Right ventricle myocardium superior (tissue), 1 donor: ENCODE measurements around the gene HOTAIR. TPM values are rescaled to one million over a fixed set of nuclear protein-coding genes. Genes with fewer than 3 reads are reported as not detected.

Experiments used
- ATAC-seq: fragments of 200-7000 bp; cut with Tn5 transposase; one replicate; pipeline ENCODE4 v1.9.1; 2020; ENCODE audit warnings: mild to moderate bottlenecking; ENCODE audit not compliant: poor library complexity
- DNase-seq: peaks from one replicate; pipeline ENCODE4 v3.0.0-alpha.2; 2020
- intact Hi-C: fragments of 100-400 bp; cut with DNase I; formaldehyde crosslinking; loops from one replicate; pipeline ENCODE4 v1.11.2; 2022
- total RNA-seq: library from RNA; stranded (reverse); fragmentation: NEBNext Ultra II Directional; extraction: Animal tissue kit (Norgen Biotek cat#: 25700); gene quantifications from one replicate; pipeline ENCODE4 v1.2.1, GENCODE V29; 2021
- donor health status: DM: no; HTN: yes; CAD: no; lungs with severe emphysema.

Gene HOTAIR
- total RNA-seq, 1 donor from 2014 or later: not detected

DNA sequence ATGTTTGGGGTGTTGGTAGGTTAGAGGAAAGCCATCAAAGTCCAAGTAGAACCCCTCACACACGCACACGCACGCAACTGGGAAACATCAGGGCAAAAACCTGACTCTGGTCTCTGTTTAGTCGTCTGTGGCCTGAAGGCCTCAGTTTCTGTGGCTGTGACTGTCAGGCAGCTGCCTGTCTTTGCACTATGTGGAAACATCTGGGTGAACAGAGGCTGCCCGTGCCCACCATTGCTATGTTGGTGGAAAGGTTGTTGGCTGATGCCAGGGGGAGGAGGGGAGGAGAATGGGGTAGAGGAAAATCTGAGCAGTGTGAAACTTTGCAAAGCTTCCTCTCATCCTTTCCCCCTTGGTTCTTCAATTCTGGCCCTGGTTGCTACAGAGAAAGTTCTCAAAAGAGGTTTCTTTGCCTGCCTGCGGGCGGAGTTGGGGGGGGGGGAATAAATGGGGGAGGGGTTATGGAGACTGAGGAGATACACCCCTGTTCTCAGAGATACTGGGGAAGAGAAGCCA, 17.7 kb upstream of the HOTAIR start:
- no peak for ATAC-seq
- intact Hi-C loops: no loop called here
- no peak for DNase-seq

DNA sequence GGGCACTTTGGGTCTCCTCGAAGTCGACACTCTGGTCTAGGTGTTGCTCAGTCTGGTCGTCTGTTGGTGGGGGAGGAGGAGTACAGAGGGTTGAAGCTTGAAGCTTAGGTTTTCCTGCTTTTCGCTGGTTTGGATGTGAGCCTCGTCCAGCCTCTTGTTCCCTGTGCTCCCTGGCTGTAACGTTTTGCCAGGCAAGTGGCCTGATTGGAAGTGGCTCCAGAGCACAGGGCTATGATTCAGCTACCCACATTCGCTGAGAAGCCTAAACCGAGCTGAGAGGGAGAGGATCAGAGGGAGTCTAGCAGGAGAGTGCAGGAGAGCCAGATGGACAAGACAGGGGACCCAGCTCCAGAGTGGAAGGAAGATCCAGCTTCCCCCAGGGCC, 16.3 kb upstream of the HOTAIR start:
- intact Hi-C loops: no loop called here
- no peak for ATAC-seq

DNA sequence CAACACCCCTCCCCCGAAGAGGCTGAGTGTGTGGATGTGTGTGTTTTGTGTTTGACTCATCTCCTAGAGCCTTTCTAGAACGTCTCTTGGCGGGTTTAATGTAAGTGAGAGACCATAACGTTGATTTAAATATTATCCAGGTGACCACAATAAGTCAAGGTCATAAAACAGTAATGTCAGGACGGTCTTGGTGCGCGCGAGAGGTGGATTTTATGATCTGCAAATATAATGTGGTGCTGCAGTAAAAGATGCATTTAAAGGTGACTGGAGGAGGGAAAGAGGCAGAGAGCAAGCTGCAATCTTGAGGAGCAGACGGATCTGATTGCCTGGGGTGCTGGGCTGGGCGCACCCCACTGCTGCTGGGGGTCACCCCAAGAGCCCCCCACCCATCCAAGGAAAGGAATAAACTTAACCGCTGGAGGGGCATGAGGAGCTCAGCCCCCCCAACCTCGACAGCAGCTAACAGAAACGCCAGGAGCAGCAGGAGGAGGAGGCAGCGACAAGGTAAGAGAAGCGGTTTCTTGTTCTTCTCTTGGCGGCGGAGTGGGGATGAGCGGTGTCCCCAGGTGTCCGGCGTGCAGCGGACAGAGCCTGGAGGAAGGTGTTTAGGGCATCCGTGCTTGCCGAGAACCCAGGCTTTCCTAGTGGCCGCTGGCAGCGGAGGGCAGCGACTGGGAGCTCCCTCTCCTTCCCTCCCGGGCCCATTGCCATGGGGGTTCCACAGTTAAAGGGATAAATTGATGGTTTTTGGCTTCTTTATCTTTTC, 15.7 kb upstream of the HOTAIR start:
- DNase-seq: no peak
- no peak for ATAC-seq
- intact Hi-C loops: no loop called here

More for the DNA sequence above, 16.3 kb upstream of the HOTAIR start:
- DNase-seq: no peak

DNA sequence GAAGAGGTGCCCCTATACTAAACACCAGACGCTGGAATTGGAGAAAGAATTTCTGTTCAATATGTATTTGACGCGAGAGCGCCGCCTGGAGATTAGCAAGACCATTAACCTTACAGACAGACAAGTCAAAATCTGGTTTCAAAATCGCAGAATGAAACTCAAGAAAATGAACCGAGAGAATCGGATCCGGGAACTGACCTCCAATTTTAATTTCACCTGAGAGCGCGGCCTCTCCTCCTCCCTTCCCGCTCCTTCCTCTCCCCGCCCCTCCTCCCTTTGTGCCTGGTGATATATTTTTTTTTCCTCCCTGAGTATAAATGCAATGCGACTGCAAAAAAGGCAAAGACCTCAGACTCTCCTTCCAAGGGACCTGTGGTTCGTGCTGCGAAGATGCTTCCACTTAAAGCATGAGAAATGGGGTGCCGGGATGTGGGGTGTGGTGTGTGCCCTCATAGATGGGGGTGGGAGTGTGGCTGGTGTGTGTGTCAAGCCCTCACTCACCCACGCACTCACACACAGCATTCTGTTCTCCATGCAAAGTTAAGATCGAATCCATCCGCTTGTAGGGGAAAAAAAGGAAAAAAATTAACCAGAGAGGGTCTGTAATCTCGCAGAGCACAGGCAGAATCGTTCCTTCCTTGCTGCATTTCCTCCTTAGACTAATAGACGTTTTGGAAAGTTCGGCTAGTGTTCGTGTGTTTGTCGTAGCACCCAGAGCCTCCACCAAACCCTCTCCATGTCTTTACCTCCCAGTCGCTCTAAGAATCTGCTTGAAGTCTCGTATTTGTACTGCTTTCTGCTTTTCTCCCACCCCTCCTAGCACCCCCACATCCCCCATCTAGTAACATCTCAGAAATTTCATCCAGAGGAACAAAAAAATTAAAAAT, 14.7 kb upstream of the HOTAIR start:
- intact Hi-C loops: no loop called here

DNA sequence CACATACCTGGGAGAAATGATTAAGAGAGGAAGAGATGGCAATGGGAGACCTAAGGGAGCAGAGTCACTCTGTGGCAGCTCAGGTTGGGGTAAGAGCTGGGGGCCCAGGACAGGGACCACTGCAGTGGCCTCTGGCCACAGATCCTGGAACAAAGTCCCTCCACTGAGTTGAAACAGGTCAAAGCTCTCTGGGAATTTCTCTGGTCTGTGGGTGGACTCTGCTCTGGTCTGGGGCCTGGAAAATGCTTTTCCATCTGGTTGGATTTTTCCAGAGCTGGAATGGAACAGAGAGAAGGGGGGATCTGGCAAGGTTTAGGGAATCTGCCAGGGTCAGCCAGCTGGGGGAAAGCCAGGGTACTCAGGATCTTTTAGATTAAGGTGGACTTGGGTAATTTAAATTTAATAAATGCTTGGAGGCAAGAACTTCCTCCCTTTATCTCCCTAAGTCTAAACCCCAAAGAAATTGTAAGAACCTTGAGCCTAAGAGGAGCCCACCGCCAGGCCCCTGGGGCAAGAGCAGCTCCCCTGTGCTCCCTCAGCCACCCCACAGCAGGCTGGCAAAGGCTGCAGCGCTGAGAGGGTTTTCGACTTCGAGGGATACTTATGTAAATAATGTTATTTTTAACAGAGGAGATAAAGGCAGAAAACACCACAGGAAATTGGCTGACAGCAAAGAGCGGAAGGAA, 13.9 kb upstream of the HOTAIR start:
- DNase-seq: no peak
- intact Hi-C loops: no loop called here
- ATAC-seq: no peak

More for the DNA sequence above, 14.7 kb upstream of the HOTAIR start:
- DNase-seq: no peak
- no peak for ATAC-seq

DNA sequence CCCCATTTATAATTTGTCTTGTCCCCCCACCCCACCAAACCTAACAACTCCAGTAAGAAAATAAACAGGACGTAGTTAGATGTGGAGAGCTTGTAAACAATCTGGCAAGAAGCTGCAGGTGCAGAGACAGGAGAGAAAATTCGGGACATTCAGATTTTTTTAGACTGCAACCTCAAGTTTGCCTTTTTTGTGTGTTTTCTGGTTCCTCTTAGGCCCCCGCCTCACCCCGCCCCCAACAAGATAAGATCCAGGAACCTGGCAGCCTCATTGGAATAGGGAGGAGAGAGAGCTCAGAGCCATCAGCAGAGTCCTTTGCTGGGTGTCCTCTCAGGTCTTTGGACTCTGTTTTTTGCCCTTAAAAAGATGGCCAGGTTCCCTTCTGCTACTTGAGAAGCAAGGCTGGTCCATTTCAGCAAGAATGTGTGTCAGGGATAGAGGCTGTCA, 13.1 kb upstream of the HOTAIR start:
- intact Hi-C loops: no loop called here
- no peak for ATAC-seq
- DNase-seq: no peak

DNA sequence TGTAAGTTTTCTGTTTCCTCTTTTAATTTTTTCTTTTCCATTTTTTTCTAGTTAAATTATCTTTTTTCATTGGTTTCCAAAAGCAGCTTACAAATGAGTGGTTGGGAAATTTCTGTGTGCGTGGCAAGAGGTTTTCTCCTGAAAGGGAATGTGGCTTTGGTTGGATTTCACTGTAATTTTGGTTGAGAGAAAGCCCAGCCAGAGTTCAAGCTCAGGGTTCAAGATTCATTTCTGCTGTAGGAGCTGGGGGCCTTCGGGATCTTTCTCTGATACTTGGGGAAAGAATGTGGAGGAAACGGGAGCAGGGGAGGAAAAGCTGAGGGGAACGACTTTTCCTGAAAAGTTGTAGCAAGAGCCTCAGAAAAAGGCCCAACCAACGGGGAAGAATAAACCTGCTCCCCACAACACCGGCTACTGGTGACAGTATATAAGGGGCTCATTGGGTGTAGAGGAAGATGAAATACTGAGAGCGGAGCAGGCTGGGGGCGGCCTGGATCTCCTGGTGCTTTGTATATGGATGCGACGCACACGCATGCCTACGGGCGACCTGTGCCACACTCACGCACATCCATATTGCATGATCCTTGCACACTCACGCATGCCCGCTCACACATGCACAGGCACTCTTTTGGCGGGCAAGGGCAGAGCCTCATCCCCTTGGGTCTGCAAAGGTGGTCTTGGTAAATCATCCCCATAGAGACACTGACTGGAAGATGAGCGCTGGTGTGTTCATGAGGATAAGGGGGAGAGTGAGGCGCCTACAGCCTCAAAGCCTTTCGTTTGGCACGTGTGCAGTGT, 12.1 kb upstream of the HOTAIR start:
- intact Hi-C loops: no loop called here
- DNase-seq (no peak), ATAC-seq (no peak)

DNA sequence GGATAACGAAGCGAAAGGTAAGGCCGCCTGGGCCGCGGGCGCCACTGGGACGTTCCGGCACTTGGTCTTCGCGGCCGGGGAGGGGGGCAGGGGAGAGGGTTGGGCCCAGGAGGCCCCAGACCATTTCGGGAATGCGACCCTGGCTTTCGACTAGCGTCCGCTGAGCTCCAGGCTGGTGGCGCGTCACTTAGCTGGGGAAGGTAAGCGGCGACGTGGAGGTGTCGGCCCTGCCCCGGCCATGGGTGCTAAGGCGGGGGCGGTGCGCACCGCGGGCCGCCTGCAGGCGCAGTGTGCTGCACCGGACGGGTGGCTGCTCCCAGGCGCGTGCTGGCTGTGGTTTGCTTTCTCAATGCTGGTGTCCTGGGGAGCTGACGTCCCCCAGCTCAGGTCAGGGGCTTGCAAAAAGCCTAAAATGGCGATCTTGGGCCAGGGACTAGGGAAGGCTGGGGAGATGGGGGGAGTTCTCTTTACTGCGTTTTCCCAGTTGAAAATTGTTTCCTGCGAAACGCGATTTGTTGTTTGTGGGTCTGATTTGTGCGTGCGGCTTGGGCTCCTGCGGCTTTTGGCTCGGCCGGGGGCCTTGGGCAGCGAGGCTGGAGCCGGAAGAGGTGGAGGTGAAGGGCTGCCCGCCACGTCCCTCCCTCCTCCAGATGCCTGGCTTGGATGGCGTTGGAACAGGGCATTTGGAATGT, 11.4 kb upstream of the HOTAIR start:
- intact Hi-C loops: no loop called here
- ATAC-seq: no peak
- peak; percentile 31 for DNase-seq

DNA sequence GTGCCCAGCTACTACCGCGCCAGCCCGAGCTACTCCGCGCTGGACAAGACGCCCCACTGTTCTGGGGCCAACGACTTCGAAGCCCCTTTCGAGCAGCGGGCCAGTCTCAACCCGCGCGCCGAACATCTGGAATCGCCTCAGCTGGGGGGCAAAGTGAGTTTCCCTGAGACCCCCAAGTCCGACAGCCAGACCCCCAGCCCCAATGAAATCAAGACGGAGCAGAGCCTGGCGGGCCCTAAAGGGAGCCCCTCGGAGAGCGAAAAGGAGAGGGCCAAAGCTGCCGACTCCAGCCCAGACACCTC, 10.9 kb upstream of the HOTAIR start:
- ATAC-seq (no peak), DNase-seq (peak; percentile 26)
- intact Hi-C loops: no loop called here

DNA sequence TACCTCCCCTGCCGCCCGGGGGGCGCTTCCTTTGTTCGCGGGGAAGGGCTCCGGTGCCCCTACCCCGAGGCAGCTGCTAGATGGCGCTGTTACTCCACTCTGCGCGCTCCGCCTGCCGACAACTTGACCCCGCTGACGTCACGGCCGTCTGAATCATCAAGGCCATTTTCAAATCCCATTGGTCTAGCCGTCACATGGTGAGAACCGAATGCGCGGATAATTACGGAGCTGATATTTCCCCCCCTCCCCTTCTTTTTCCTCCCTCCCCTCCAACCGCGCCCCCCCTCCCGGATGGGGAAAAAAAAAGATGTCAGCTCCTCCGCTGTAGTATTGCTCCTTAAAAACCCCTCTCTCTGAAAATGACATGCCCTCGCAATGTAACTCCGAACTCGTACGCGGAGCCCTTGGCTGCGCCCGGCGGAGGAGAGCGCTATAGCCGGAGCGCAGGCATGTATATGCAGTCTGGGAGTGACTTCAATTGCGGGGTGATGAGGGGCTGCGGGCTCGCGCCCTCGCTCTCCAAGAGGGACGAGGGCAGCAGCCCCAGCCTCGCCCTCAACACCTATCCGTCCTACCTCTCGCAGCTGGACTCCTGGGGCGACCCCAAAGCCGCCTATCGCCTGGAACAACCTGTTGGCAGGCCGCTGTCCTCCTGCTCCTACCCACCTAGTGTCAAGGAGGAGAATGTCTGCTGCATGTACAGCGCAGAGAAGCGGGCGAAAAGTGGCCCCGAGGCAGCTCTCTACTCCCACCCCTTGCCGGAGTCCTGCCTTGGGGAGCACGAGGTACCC, 10.3 kb upstream of the HOTAIR start, which contains the start of gene HOXC10:
Gene HOXC10, plus strand, starts transcription at position 246 of the 791 bp plus-strand sequence. Its CDS starts 114 bp downstream, at position 360.
- ATAC-seq (peak; percentile 55), DNase-seq (peak; percentile 86)
- intact Hi-C loops: no loop called here

DNA sequence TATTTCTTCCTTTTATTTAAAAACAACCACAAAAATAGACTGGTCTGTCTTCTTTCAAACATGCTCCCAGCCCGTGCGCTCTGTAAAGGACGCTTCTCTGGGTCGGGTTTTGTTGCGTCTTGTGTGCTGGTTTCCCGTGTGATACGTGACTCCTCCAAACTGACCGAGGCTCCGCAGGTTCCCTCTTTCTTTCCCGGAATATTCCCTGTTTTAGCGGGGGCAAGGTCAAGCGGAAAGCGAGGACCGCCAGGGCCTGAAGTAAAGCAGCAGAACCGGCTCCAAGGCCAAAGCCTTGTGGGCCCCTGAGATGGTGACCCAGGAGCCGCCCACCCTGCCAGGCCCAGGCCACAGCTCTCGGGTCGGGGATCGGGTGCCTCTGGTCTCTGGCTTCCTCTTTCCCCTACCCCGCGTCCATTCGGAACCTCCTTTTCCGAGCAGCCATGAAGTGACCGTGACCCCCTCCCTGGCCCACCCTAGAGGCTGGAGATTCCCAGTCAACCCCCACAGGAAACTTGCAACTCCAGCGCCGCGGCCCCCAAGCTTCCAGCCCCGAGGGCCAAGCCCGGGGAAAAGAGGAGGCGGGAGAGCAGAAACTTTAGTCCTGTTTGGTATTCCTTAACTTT, 9.3 kb upstream of the HOTAIR start:
- intact Hi-C loops: no loop called here
- DNase-seq (no peak), ATAC-seq (no peak)

DNA sequence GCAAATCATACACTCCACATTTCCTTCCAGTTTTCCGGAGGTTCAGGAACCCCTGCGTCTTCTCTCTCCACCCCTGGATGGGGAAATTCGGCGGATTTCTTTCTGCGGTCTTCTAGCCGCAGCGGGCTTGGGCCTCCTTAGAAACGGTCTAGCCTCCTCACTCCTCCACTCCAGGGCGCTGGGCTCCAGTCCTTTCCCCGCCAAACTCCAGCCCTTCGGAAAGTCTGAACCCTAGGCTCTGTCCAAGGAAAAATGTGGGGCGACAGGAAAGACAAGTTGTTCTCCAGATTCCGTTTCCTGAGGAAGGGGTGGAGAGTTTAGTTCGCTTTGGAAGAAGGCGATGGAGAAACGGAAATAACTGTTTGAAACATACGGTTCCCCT, 8.8 kb upstream of the HOTAIR start:
- ATAC-seq: no peak
- DNase-seq: no peak
- intact Hi-C loops: no loop called here

DNA sequence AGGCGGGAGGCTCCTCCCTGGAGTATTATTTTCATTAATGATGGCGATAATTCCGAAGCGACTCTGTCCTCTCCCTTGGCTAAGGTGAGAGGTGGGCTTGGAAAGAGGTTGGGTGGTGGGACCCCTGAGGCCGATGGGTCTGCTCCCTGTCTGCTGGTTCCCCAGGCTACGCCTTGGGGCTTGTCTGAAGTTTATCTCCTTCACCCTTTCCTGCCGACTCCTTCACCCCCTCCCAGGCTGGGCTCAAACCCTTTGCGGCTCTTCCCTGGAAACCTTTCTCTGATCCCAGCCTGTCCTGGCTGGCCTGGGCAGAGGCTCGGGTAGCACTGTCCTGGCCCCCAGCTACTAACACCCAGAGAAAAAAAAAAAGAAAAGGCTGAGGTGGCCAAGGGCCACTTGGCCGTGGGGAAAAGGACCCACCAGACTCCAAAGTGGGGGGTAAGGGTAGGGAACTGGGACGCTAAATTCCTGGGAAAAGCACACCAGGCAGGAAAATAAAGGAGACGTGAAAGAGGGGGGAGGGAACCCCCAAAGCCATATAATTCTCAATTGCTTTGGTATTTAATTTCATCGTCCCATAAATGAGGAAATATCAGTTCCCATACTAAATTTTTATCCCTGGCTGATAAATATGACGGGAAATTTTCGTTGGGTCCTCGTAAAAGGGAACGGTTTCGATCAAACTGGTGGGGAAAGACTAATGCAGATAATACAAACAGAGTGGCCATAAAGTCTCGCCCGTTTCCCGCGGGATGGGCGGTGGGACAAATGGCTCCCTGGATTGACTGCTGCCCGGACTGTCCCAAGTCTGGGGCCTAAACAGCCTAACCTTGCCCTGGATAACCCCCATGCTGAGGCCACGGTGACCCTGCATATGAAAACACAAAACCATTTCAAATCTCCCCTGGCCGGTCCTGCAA, 8.2 kb upstream of the HOTAIR start:
- DNase-seq: no peak
- ATAC-seq: no peak
- intact Hi-C loops: no loop called here

DNA sequence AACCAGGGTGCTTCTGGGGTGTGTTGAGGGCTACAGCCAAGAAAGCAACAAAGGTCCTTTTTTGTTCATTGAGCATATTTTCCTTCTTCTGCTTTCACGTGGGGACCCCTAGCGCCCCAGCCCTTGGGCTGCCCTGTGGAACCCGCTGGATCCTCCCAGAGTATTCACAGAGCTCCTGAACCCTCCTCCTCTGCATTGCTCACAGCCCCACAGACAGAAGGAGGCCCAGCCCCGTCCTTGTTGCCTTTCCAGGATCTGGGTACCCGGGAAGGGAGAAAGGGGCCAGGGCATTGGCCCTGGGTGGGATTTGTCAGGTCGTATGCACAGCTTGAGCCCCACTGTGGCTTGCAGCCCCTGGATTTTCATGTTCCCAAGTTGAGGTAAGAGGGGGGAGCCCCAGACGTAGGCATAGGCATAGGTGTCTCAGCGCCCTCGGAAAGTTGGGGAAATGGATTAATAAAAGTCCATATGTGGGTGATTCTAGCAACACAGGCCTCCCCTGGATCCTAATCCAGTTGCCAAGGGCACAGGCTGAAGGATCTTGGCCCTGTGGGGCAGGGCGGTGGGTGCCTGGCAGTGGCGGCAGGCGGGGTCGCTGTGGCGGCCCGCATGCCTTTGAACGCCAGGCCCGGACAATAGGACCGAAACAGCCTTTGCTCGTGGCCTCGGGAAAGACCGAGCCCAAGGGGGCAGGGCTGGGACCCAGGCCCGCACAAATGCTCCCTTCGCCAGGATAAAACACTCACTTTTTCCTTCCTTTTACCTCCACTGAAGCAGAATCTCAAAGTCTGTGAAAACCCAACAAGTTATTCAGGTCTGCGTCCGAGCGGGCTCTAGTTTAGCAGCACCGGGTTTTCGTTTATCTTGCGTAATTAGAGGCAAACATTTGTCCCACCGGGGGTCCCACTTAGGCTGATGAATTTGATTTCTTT, 7.1 kb upstream of the HOTAIR start:
- no peak for ATAC-seq
- no peak for DNase-seq
- intact Hi-C loops: no loop called here
